Limb (tissue), 2 donors: ENCODE results near the gene SMCR8.
A peak's percentile ranks its signal among the peaks of the same experiment; 100 is the strongest.
"Not testable (repeated sequence)": the region's sequence is repeated elsewhere in the genome, so short reads cannot be mapped to it uniquely, and the experiment has no call there.

Experiments used
- DNase-seq, 2 donors: peaks; one replicate each; pipeline ENCODE4 v3.0.0-alpha.2; 2016; ENCODE audit errors: extremely low spot score in 2 of 2

Gene SMCR8

DNA sequence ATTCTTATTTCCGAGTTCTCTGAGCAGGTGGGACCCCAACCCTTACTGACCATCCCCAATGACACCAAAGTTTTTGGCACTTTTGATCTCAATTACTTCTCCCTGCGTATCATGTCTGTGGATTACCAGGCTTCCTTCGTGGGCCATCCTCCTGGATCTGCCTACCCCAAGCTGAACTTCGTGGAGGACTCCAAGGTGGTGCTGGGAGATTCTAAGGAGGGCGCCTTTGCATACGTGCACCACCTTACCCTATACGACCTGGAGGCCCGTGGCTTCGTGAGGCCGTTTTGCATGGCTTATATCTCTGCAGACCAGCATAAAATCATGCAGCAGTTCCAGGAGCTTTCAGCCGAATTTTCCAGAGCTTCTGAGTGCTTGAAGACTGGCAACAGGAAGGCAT, 868 bp downstream of the SMCR8 start:
- no peak for DNase-seq

DNA sequence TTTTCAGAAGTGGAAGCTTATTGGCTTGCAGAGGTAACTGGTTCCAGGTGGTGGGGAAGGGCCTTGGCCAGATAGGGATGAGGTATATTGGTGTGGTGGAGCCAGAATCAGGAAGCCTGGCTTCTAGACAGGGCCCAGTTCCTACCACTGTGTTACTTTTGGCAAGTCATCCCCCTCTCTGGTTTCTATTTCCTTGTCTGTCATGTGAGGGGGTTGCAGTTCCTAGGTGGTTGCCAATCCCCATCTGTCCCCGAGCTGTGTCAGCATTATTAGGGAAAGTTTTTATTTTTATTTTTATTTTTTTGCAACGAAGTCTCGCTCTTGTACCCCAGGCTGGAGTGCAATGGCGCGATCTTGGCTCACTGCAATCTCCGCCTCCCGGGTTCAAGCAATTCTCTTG, 3.0 kb downstream of the SMCR8 start:
- no peak for DNase-seq

DNA sequence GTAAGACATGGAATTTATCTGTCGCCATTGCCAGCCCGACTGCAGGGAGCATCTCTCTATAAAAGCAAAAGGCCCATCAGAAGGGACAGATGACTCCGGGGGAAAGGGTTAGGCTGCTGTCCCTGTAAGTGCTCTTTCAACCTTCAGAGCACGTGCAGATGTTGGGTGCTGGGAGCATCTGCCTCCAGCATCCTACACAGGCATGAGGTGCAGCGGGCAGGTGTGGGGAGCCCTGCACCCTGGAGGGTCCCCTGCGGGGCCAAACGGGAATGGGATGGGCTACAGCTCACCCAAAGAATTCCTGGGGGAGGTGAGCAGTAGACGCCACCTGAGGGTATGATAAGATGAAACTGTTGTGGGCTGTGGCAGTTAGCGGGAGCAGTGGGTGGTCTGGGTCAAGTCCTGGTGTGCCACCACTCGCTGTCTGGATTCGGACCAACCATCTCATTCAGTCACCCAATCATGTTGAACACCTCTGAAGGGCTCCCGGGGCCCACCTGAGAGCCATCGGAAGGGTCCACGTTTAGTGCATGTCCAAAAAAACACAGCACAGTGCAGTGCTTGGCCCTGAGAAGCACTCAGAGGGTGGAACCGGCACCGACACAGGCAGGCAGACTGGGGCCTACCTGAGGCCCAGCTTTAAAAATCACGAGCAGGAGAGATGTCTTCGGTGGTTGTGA, 3.8 kb downstream of the SMCR8 start:
- no peak for DNase-seq

DNA sequence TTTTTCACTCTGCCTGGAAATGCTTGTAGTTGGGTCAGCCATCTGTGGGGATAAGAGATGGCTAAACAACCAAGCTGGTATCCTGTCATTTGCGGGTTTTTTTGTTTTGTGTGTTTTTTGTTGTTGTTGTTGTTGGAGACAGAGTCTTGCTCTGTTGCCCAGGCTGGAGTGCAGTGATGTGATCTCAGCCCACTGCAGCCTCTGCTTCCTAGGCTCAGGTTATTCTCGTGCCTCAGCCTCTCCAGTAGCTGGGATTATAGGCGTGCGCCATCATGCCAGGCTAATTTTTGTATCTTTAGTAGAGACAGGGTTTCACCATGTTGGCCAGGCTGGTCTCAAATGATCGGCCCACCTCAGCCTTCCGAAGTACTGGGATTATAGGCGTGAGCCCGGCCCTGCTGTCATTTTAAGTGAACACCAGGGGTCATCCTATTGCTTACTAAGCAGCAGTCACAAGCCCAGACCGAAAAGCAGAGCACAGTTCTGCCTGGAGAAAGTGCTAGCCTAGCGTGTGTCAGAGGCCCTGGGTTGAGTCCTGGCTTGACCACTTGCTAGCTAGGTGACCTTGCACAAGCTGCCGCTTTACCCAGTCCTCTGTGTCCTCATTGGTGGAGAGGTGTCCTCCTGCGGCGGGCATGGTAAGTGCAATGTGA, 4.6 kb downstream of the SMCR8 start:
- DNase-seq = peak; percentile 45 to 48

DNA sequence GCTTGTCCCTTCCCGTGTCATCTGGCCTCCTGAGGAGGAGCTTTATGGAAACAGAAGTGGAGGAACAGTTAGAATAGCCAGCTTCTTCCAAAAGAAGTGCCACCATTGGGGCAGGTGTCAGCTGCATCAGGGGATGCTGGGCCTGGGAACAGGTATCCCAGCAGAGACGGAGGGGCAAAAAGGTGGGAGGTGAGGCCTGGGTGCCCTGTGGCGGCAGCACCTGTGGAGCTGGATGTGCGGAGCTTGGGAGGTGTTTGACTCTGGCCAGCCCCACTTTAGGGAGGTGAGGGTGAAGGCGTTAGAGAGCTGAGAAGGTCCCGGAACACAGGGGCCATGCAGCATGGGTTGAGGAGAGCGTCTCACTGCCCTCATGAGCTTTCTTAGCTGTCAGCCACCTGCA, 5.2 kb downstream of the SMCR8 start:
- no peak for DNase-seq

DNA sequence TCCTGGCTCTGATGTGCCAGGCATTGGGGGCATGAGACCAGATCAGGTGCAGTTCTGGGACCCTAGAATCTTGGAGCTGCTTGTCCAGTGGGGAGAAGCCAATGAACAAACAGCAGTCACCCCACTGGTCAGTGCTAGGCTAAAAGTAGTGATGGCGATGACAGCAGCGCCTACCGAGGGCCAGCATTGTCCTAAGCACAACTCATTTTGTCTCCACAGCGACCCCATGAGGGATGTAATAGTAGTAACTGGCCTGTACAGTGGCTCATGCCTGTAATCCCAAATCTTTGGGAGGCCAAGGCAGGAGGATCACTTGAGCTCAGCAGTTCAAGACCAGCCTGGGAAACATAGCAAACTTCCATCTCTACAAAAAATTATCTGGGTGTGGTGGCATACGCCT, 6.2 kb downstream of the SMCR8 start:
- no peak for DNase-seq

DNA sequence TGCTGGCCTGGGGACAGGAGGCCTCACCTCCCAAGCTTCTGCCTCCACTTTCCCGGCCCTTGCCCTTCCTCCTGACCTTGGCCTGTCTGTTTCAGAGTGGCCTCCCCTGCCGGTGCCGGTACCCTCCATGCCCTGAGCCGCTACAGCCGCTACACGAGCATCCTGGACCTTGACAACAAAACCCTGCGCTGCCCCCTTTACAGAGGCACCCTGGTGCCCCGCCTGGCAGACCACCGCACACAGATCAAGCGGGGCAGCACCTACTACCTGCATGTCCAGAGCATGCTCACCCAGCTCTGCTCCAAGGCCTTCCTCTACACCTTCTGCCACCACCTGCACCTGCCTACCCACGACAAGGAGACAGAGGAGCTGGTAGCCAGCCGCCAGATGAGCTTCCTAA, 7.4 kb downstream of the SMCR8 start:
- no peak for DNase-seq

DNA sequence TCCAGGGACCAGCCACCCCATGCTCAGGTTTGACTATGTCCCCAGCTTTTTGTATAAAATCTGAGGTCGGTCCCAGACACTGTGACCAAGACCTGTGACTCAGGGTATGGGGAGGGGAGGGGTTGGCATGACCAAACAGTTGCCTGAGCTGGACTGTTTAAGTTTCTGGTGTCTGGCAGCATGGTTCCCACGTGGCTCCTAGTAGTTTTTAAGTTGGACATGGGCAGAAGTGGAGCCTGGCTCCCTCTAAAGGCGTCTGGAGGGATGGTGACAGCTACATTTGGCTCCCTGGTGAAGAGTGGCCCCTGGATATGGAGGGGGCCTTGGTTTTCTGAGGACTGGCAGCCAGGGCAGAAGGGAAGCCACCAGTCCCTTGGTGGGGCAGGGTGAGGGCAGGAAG, 7.9 kb downstream of the SMCR8 start:
- DNase-seq = no peak

DNA sequence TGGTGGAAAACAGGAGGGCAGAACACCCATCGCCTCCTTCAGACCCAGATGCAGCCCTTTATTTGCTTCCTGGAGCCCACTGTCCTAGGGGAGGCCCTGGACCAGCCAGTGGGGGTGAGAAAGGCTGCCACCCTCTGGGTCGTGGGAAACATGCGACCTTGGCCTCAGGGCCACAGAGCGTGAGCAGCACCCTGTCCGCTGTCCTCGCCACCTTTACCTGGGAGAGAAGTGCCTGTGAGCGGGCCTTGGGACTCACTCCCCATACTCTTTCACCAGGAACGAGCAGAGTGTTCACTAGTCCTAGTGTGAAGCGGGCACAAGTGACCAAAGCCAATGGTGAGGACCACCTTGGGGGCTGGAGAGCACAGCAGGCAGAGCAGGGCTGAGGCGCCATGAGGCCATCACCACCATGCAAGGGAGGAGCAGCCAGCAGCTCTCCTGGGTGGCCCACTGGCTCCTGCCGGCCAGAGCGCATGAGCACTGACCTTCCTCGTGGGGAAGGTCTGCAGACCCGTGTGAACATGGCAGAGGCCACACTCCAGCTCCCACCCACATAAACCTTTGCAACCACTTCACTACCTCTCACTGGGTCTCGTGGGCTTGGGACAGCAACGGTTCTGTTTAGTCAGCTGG, 8.5 kb downstream of the SMCR8 start:
- no peak for DNase-seq

DNA sequence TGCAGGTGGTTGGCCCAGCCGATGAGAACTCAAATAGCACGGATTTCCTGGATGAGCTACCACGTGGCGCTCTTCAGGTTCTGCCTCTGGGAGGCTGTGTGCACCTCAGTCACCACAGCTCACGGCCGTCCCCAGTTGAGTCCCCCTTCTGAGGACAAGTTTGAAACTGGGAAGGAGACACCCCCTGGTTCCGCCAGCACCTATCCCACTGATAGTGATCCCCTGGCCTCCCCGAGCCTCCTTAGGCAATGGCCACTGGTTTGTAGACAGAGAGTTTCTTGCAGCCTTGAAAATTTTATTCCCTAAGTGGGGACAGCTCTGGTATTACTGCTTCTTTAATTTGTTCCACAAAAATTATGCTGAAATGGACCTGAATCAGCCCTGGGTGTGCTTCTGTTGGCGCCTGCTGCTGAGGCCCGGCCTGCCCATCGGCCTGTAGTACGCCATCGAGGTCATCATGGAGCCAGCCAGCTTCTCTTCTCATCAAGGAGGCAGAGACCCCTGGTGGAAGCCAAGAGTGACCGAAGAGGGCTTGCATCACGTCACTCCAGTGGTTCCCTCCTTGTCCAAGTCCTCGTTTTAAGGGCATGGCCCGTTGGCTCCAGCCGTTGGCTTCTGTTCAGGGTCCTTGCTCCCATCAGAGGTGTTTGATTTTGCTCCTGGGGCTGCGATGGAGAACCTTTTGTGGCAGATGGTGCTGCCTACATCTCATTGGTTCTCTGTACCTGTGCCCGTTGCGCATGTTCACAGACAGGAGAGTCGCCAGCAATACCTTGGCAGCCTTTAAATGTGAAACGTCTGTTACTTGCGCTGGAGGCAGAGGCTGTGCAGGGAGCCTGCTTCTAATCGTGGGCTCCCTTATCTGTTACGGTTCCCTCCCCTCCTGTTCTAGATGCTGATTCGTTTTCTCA, 9.3 kb downstream of the SMCR8 start:
- no peak for DNase-seq

DNA sequence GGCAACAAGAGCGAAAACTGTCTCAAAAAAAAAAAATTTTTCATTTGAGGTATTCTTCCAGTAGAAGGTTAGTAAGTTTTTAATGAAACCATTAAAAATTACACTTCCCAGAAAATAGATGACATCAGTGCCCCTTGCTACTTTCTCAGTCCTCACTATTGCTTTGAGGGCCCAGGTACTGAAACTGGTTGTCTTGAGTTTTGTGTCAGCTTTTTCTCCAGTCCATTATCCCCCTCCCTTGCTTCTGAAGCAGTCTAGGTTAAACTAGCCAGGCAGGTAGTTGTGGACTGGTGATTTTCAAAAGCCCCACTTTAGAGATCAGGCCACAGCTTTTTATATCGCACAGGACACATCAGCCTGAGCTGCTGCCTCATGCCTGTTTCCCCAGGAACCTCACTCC, 10.9 kb downstream of the SMCR8 start:
- DNase-seq = no peak

DNA sequence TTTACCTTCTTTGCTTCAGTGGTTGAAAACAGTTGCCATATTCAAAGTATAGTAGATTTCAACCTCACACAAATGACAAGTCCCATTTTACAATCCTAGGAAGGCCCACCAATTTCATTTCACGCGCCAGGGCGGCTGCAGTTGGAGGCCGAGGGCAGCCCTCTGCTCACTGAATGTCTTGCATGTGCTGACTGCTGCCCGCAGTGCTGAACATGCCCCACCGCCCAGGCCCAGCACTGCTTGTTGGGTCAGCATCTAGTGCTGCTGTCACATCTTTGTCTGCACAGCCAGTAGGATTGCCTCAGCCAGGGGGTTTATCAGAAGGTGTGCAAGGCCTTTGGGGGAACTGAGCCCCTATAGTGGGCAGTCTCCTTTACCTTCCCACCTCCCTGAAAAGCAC, 11.5 kb downstream of the SMCR8 start:
- no peak for DNase-seq

DNA sequence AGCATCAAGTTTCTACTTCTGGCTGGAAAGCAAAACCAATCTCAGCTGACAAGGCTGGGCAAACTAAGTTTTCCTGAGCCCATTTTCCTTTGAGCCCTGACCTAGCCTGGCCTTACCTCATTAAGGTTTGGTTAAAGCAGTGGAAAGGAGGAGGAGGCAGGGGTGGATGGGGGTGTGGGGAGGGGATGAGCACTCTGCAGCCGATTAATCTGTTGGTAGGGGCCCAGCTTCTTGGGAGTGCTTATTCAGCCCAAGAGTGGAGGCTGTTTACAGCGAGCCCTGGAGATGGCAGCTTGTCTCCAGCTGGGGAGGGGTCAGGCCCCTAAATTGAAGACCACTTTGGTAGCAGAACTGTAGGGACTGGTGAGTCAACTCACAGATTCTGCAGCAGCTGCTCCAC, 12.0 kb downstream of the SMCR8 start:
- DNase-seq = no peak

DNA sequence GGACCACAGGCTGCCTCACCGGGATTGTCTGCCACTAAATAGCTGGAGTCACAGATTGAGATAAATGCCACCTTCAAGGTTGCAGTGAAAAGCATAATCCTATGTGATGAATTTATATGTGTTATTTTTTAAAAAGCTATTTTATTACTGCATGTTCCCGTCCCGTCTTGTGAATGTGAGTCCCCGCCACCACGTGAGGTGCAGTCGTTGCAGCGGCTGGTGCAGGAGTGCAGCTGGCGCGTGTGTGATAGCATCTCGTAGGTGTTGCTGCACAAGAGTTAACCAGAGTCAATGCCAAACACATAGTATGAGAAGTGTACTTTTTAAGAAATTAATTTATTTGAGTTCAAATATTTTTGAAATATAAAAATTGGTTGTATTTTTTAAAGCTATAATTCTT, 12.5 kb downstream of the SMCR8 start:
- DNase-seq = no peak

DNA sequence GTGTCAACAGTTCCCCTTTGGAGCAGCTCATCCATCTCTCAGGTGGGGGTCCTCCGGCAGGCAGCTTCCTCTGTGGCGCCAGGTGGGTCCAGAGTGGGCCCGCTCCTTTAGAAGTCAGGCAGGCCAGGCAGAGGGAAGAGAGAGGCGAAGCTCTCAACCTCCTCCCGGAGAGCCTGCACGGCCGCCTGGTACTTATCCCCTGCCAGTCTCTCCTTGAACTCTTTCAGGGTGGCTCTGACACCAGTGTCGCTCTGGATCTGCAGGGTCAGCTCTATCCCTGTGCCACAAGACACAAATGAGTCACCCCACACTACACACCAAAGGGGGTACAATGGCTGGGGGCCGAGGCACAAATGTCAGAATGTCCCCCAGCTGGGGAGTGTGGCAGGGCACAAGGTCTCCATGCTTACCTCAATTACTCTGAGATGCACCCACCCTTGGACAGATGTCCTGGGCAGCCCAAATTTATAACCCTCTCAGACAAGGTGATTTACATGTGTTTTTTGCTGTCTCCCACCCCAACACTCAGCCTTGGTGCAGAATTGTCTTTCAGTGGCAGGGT, 13.6 kb downstream of the SMCR8 start:
- DNase-seq = no peak

DNA sequence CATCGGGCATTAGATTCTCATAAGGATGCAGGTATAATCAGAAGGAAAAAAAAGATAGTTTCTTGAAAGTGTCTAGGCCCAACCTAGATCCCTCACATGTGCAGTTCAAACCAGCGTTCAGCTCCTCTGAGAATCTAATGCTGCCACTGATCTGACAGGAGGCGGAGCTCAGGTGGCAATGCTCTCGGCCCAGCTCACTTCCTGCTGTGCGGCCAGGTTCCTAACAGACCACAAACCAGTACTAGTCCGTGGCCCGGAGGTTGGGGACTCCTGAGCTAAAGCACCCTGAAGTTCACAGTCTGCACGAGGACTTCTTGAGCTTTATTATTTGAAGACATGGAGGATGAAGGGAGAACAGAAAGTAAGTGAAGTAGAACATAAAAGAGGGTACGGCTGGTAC, 16.8 kb downstream of the SMCR8 start:
- DNase-seq = no peak

DNA sequence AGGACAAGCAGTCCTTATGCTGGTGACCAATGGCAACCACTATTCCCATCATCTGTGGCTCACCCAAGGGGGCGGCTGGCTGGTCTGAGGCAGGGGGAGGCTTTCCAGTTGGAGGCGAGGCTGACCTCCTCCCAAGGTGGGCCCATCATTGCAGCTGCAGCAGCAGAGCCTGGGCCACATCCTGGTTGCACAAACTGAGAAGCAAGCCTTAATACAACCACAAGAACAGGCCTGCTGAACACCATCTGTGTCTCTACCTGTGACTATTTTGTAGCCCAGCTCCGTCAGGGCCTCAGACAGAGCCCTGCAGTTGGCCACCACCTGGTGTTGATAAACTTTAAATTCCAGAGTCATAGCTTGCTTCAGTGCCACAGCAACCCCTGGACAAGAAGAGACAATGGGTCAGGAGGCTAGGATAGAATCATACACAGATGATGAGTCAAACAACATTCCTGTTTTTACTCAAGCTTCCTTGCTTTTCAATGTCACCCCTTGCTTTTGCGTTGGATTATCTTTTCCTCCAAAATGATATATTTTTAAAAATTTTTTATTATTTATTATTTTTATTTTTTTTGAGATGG, 17.9 kb downstream of the SMCR8 start:
- DNase-seq = no peak

DNA sequence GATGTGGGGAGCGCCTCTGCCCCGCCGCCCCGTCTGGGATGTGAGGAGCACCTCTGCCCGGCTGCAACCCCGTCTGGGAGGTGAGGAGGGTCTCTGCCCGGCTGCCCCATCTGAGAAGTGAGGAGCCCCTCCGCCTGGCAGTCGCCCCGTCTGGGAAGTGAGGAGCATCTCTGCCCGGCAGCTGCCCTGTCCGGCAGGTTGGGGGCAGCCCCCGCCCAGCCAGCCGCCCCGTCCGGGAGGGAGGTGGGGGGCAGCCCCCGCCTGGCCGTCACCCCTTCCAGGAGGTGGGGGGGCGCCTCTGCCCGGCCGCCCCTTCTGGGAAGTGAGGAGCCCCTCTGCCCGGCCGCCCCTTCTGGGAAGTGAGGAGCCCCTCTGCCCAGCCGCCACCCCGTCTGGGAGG, 23.1 kb downstream of the SMCR8 start:
- not testable (repeated sequence) for DNase-seq

DNA sequence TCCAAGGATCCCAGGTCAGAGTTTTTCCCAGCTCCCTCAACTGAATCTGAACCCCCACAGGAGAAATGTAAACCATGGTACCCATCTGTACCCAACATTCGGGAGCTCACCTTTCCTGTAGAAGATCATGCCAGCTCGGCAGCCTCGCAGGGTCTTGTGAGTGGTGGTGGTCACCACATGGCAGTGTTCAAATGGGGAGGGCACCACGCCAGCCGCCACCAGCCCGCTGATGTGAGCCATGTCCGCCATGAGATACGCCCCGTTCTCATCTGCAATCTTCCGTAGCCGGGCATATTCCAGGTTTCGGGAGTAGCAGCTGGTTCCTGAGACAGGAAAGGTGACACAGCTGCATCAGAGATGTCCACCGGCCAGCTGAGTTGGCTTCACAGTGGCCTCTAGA, 24.8 kb downstream of the SMCR8 start:
- DNase-seq = no peak

DNA sequence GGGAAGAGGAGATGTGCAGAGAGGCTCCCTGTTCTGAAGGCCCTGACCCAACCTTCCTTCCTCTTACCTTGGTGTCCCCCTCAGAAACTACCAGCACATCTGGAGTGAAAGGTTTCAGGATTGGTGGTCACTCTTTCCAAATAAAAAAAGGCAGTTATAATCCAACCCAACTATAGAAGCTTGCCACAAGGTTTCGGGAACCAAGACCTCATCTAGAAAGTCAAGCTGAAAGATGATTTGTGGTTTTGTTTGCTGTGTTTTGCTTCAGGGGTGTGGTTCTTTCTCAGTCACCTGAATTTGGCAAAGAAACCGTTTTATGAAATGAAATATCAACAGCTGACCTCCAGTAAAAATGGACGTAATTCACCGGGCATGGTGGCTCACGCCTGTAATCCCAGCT, 28.9 kb downstream of the SMCR8 start:
- no peak for DNase-seq

DNA sequence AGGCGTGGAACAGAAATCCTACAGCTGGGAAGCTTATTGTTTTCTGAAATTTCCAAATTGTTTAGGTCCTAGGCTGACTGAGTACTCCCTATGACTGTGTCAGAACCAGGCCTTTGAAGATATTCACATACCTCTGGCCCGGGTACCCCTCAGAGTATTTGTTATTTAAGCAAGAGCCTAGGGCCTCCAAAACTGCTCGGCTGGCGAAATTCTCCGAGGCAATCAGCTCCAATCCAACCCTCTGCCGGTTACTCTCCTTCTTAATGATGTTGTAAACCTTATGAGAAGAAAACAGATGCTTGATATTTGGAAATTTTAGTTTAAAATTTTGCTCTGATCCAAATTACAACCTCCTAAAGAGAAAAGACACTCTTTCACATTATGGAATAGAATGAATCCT, 38.4 kb downstream of the SMCR8 start:
- DNase-seq = no peak
